HUES64 (cell line): ENCODE data around the gene PPP1R14C.

Source experiments
- H3K27ac ChIP-seq: 2 replicates; pipeline ENCODE4 v1.7.0; 2013; ENCODE audit warnings: low read depth, low read length, inconsistent platforms
- H3K27me3 ChIP-seq: 2 replicates; pipeline ENCODE4 v1.6.1; 2013; ENCODE audit warnings: mild to moderate bottlenecking, low read length; ENCODE audit not compliant: insufficient read depth
- H3K36me3 ChIP-seq: 2 replicates; pipeline ENCODE4 v1.6.1; 2013; ENCODE audit warnings: mild to moderate bottlenecking, low read length; ENCODE audit not compliant: insufficient read depth
- H3K4me1 ChIP-seq: 2 replicates; pipeline ENCODE4 v1.6.1; 2013; ENCODE audit warnings: mild to moderate bottlenecking, low read length, moderate library complexity; ENCODE audit not compliant: insufficient read depth
- H3K4me3 ChIP-seq: 2 replicates; pipeline ENCODE4 v1.5.1; 2013; ENCODE audit warnings: mild to moderate bottlenecking, low read length, moderate library complexity
- H3K9ac ChIP-seq: 2 replicates; pipeline ENCODE4 v1.6.1; 2013; ENCODE audit warnings: mild to moderate bottlenecking, low read depth, low read length
- H3K9me3 ChIP-seq: 2 replicates; pipeline ENCODE4 v1.6.1; 2013; ENCODE audit warnings: low read depth, low read length; ENCODE audit not compliant: insufficient read depth
- WGBS: fragments of 150-250, 120-280 bp; methylation state at CpG from one replicate; pipeline ENCODE4 v1.1.7; 2013; ENCODE audit warnings: missing lambda C conversion rate; 5-methylcytosine and 5-hydroxymethylcytosine counted together

PPP1R14C gene

DNA sequence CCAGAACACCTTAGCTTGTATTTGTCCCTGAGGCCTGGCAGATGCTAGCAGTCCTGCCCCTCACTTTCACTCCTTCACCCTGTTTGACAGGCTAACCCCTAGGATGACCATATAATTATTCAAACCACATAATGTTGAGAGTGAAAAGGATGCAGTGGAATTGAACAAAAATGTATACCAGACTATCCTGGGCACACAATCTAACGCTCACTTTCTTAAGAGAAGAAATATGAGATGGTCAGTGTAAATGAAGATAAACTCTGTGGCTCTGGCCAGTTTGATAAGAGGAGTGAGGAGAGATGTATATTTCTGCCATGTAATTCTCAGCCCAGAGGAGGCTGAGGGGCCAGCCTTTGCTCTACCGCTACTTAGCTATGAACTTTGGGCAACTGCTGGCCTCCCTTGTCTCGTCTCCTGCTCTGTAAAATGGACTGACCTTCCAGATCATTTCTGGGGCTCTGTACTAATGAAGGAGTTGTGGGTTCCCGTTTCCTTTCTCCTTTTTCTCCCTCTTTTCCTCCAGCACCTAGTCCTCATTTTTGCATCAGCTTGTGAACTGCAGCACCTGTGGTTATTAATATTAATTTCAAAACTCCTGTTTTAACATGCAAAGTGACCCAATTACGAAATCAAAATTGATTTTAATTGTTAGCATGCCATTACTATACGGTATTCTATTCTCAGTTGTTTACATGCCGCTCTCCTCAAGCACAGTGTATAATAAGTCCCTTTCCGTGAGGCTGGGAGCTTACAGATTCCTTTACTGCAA, 133.5 kb downstream of the PPP1R14C start:
- no peak overlapping the region for H3K9ac ChIP-seq
- H3K27ac ChIP-seq, result no peak overlapping the region
- 93% methylated on average over 7 of the region's 8 CpGs for WGBS
- H3K9me3 ChIP-seq, result no peaks in the 10 kb centered on the region
- no peaks in the 10 kb centered on the region for H3K27me3 ChIP-seq
- H3K4me3 ChIP-seq, result no peak overlapping the region
- no peaks in the 10 kb centered on the region for H3K36me3 ChIP-seq
- H3K4me1 ChIP-seq, result no peaks in the 10 kb centered on the region

DNA sequence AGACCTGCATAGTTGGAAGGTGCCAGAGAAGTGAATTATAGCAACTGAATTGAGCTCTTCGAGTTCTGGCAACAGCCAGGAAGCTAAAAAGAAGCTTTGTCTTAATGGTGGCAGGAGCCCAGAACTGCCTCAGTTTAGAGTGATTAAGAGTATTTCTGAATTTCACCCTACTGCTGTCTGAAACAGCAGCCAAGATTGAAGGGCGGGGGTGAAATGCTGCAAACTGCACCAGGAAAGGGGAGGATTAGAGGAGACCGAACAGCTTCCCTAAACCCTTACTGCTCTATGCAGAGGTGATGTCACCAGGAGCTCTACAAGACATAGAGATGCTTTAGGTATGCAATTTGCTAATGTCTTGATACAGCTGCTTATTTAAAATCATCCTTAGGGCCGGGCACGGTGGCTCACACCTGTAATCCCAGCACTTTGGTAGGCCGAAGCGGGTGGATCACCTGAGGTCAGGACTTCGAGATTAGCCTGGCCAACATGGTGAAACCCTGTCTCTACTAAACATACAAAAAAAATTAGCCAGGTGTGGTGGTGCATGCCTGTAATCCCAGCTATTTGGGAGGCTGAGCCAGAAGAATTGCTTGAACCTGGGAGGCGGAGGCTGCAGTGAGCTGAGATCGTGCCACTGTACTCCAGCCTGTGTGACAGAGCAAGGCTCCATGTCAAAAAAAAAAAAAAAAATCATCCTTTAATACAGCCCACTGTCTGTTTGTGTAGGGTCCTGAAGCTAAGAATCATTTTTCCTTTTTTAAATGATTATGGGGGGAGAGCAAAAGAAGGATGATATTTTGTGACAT, 134.3 kb downstream of the PPP1R14C start:
- Histone ChIP-seq H3K4me3 (no peak overlapping the region), H3K9ac (no peak overlapping the region), H3K27me3 (no peaks in the 10 kb centered on the region), H3K27ac (no peak overlapping the region), H3K36me3 (no peaks in the 10 kb centered on the region), H3K4me1 (no peaks in the 10 kb centered on the region), H3K9me3 (no peaks in the 10 kb centered on the region)
- WGBS, result 88% methylated on average over 10 of the region's 10 CpGs

DNA sequence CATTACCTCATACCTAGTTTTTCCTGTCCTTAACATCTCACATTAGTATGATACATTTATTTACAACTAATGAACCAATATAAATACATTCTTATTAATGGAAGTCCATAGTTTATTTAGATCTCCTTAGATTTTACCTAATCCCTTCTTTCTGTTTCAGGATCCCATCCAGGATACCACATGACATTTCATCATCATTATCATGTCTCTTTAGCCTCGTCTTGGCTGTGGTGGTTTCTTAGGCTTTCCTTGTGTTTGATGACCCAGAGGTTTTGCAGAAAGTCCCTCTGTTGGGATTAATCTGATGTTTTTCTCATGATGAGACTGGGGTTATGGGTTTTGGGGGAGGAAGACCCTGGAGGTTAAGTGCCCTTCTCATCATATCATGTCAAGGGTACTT, 136.7 kb downstream of the PPP1R14C start:
- H3K9ac ChIP-seq, result no peak overlapping the region
- no peaks in the 10 kb centered on the region for H3K27me3 ChIP-seq
- no peaks in the 10 kb centered on the region for H3K9me3 ChIP-seq
- no peaks in the 10 kb centered on the region for H3K36me3 ChIP-seq
- H3K4me1 ChIP-seq, result no peaks in the 10 kb centered on the region
- 92% methylated on average over 1 of the region's 1 CpG for WGBS
- no peak overlapping the region for H3K4me3 ChIP-seq
- H3K27ac ChIP-seq, result no peak overlapping the region

DNA sequence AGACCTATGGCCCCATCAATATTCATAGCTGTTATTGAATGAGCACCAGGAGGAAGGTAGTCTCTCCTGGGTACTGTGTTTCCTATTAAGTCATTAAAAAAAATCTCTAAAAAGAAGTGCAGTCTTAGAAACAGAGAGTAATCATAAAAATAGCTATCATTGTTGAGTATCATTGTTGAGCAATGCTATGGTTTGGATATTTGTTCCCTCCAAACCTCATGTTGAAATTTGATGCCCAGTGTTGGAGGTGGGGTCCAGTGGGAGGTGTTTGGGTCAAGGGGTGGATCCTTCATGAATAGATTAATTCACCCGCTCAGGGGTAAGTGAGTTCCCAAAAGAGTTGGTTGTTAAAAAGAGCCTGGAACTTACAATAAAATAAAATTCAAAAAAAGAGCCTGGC, 137.9 kb downstream of the PPP1R14C start:
- H3K27ac ChIP-seq, result no peak overlapping the region
- no peak overlapping the region for H3K4me3 ChIP-seq
- no peaks in the 10 kb centered on the region for H3K36me3 ChIP-seq
- H3K27me3 ChIP-seq, result no peaks in the 10 kb centered on the region
- no peak overlapping the region for H3K9ac ChIP-seq
- no peaks in the 10 kb centered on the region for H3K4me1 ChIP-seq
- H3K9me3 ChIP-seq, result no peaks in the 10 kb centered on the region
- WGBS, result 100% methylated on average over 1 of the region's 1 CpG

DNA sequence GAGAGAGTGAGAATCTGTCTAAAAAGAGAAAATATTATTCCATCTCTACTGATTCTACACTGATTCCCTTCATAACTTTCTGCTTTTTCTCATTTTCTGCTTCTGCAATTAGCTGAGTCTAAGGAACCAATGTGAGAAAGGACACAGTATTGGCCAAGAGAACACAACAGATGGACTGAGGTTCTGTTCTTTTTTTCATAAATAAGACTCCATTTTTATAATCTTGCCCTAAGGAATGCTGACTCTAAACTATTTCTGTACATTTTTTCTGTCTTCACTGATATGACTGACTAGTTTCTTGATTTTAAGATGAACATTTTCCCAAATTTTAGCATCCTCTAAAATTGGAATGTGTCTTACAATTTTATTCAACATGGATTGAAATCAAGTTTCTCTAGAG, 138.9 kb downstream of the PPP1R14C start:
- Histone ChIP-seq H3K27ac (no peak overlapping the region), H3K4me1 (no peaks in the 10 kb centered on the region), H3K9me3 (no peaks in the 10 kb centered on the region), H3K9ac (no peak overlapping the region), H3K36me3 (no peaks in the 10 kb centered on the region), H3K27me3 (no peaks in the 10 kb centered on the region), H3K4me3 (no peak overlapping the region)

DNA sequence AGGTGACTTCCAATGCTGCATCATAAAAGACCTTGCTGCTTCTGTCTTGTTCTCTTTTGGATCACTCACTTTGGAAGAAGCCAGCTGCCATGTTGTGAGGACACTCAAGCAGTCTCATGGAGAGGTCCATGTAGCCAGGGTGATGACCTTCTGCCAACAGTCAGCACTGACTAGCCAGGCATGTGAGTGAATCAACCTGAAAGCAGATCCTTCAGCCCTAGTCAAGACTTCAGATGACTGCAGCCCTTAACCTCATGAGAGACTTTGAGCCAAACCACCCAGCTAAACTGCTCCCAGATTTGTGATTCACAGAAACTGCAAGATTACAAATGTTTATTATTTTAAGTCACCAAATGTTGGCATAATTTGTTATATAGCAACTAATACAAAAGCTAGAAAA, 140.0 kb downstream of the PPP1R14C start:
- no peak overlapping the region for H3K9ac ChIP-seq
- H3K27ac ChIP-seq, result no peak overlapping the region
- no peak overlapping the region for H3K4me3 ChIP-seq
- H3K27me3 ChIP-seq, result no peaks in the 10 kb centered on the region
- no peaks in the 10 kb centered on the region for H3K9me3 ChIP-seq
- H3K36me3 ChIP-seq, result no peaks in the 10 kb centered on the region
- H3K4me1 ChIP-seq, result no peaks in the 10 kb centered on the region

DNA sequence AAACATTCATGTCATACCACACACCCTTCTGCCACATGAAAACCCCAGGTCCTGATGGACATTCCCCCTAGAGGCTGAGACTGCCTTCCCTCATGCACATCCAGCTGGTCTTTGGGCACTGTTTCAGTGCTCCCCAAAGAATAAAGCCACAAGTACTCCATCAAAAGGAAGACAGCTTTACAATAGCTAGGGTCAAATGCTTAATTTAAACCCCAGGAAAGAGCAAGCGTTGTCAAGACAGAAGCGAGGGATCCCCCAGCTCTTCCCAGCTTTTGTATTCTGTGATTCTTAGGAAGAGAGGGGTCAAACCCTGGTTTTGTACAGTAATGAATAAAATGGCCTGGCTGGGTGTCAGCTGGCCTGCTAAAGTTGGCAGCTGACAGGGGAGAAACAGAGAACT, 143.6 kb downstream of the PPP1R14C start:
- Histone ChIP-seq H3K27ac (no peak overlapping the region), H3K9me3 (no peaks in the 10 kb centered on the region), H3K36me3 (no peaks in the 10 kb centered on the region), H3K9ac (no peak overlapping the region), H3K27me3 (no peaks in the 10 kb centered on the region), H3K4me1 (no peaks in the 10 kb centered on the region), H3K4me3 (no peak overlapping the region)
- 99% methylated on average over 2 of the region's 2 CpGs for WGBS

DNA sequence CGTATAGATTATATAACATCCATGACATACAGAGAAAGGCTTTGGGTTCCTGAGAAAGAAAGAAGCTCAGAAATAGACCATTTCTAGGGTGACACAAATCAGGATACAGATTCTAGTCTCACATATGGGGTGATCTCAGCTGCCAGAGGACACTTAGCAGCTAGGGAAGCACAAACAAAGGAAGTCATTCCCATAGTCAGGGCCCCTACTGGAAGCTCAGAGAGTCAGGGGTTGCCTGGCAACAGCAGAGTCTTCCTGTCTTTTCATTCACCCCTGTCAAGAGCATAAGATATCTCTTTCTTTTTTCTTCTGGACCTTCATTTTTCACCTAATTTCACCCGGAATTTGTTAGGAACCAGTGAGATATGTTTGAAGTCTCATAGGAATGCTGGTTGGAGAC, 144.1 kb downstream of the PPP1R14C start:
- WGBS, result 90% methylated on average over 1 of the region's 2 CpGs

DNA sequence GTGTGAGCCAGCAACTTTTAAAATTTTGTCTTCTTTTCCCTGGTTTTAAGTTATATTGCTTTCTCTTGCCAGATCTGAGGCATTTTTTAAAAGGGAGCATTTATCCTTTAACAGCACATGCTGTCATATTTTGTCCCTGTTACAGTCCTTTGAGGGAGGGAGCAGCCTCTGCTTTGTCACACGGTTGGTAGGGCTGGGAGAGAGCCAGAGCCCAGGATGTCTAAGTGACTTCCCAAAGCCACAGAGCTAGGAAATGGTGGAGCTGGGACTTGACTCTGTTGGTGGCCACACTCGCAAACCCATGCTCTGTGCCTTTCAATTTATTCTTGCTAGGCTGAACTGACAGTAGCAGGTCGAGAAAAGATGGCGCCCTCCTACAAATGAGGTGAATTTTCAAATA, 145.6 kb downstream of the PPP1R14C start:
- no peaks in the 10 kb centered on the region for H3K4me1 ChIP-seq
- WGBS, result 92% methylated on average over 4 of the region's 4 CpGs
- H3K27ac ChIP-seq, result no peak overlapping the region

More for the DNA sequence above, 144.1 kb downstream of the PPP1R14C start:
- Histone ChIP-seq H3K9me3 (no peaks in the 10 kb centered on the region), H3K27me3 (no peaks in the 10 kb centered on the region), H3K36me3 (no peaks in the 10 kb centered on the region), H3K27ac (no peak overlapping the region), H3K4me1 (no peaks in the 10 kb centered on the region), H3K4me3 (no peak overlapping the region), H3K9ac (no peak overlapping the region)

DNA sequence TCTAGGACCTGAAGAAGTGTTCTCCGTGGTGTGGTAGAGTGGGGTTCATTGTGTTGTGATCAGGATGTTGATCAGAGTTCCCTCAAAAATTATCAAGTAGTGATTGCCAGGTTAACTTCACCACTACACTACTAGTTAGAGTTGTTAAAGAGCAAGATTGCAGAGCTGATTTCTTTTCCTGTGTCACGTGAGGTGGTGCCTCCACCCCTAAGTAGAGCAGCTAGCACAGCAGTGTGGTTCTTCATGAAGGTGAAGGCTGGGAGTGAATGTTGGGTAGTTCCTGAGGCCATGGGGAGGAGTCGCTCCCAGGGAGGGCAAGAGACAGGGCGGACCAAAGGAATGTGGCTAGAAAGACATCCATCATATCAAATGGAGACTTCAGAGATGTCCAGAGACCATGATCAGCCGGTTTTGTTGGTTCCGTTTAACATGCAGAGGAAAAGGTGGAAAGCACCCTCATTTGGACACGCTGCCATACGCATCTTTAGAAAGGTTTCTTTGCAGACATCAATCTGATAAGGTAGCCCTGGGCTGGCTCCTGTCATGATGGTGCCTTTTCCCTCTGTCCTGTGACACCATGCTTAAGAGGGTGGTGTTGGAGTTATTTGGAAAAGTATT, 146.7 kb downstream of the PPP1R14C start:
- Histone ChIP-seq H3K9me3 (no peaks in the 10 kb centered on the region), H3K27ac (no peak overlapping the region), H3K4me1 (no peaks in the 10 kb centered on the region), H3K27me3 (no peaks in the 10 kb centered on the region), H3K9ac (no peak overlapping the region), H3K36me3 (no peaks in the 10 kb centered on the region), H3K4me3 (no peak overlapping the region)
- WGBS, result 90% methylated on average over 8 of the region's 8 CpGs

More for the DNA sequence above, 145.6 kb downstream of the PPP1R14C start:
- no peak overlapping the region for H3K9ac ChIP-seq
- H3K9me3 ChIP-seq, result no peaks in the 10 kb centered on the region
- H3K36me3 ChIP-seq, result no peaks in the 10 kb centered on the region
- no peaks in the 10 kb centered on the region for H3K27me3 ChIP-seq
- no peak overlapping the region for H3K4me3 ChIP-seq

DNA sequence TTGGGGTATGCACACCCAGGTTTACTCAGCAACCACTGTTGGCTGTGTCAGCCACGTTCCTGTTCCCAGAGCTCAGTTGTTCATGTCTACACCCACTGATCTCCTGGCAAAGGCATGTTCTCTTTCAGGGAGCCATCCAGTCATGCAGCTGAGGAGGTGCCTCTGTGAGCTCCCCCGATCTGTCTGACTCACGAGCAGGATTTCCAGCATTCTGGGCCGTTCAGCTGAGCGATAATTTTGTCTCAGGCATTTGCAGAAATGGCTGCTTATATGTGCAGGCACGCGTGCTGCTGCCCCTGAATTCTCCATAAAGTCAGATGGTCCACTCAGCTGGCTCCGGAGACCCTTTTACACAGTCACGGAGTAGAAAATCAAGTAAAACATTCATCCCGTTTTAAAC, 147.6 kb downstream of the PPP1R14C start:
- H3K27ac ChIP-seq, result no peak overlapping the region
- no peaks in the 10 kb centered on the region for H3K27me3 ChIP-seq
- H3K4me3 ChIP-seq, result no peak overlapping the region
- H3K9me3 ChIP-seq, result no peaks in the 10 kb centered on the region
- no peaks in the 10 kb centered on the region for H3K4me1 ChIP-seq
- H3K36me3 ChIP-seq, result no peaks in the 10 kb centered on the region
- WGBS, result 94% methylated on average over 9 of the region's 10 CpGs
- no peak overlapping the region for H3K9ac ChIP-seq
